GM18870 (cell line): Measurements from ENCODE around the gene UMAD1.
A peak's percentile ranks its signal among the peaks of the same experiment; 100 is the strongest.

Experiments used
- ATAC-seq: cut with Tn5 transposase; IDR thresholded peaks from one replicate; pipeline ENCODE4 v1.9.1; 2021; ENCODE audit warnings: moderate library complexity; ENCODE audit not compliant: unreplicated experiment

Gene UMAD1

DNA sequence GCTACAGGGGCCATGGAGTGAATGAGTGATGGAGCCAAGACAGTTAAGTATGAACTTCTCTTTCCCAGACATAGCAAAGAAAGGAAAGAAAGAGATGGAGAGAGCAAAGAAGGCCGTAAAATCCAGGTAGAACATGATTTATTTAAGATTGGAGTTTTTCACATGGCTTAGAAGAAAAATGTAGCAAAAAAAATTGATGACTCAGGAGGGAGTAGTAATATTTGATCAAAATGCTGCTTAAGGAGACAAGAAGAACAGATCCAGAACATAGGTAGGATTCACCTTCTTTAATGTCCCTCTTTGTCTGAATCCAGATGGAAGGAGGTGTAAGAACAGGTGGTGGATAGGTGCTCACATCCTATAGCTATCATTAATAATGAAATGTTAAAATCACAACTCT lies 277.0 kb downstream of the UMAD1 start:
- no peak for ATAC-seq

DNA sequence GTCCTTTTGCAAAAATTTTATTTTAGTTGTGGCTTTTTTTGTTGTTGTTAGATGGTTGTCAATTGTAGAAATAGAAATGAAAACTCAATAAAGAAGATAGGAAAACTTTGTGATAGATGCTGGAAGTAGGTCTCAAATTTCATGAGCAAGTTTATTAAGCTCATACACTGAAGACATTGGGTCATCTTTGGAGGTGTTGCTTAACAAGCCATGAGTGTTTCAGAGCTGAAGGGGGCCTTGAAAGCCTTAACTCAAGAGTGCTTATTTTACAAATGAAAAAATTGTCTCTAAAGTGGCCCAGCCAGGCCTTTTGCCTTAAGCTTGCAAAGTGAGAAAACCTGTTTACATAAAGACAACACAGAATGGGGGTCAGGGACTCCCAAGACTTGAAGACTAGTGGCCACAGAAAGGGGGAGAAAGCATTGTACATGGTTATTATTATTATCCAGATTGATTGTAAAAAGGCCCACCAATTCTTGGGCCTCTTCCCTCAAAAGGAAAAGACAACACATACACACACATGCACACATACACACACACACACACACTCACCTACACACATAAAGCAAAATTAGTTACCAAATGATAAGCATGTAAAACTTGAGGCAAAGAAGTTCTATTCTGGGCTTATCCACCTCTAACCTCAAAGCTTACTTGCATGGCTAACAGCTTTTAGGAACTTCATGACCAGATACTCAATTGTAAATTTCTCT lies 278.3 kb downstream of the UMAD1 start:
- peak; percentile 26 for ATAC-seq

DNA sequence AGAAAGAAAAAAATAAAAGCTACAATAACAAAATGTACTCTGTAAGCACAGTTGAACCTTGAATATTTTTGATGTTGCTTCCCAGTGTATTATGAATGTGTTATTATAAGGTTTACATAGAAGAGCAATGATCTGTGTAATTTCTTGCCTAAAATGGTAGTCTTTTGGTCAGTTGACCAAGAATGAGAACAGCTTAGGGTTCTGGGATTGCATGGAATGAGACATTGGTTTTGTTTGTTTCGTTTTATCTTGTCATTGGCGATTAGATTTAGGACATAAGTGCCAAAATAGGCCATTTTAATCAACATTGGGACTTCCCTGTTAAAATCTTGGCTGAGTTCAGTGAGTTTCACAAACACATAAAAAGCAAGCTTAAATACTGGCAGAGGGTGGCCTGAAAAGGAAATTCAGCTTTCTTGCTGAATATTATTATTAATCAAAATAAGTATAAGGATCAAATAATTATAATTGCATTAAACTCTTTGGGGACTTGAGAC lies 278.9 kb downstream of the UMAD1 start:
- peak; percentile 47 for ATAC-seq

DNA sequence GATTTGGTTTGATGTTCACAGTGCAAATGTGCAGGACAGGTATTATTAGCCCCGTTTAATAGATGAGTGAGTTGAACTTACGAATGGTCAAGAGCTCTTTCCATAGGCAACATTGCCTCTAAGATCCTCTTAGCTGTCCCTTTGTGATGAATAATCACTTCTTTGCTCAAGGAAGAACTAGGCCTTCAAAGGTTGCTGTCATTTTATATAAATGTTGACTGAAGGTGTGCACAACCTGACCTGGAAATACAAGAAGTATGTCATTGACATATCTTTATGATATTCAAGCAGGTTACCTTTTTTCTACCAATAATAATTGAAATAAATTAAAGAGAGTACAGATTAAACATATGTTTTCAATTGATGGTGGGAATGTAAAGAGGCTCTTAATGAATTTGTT lies 279.5 kb downstream of the UMAD1 start:
- no peak for ATAC-seq

DNA sequence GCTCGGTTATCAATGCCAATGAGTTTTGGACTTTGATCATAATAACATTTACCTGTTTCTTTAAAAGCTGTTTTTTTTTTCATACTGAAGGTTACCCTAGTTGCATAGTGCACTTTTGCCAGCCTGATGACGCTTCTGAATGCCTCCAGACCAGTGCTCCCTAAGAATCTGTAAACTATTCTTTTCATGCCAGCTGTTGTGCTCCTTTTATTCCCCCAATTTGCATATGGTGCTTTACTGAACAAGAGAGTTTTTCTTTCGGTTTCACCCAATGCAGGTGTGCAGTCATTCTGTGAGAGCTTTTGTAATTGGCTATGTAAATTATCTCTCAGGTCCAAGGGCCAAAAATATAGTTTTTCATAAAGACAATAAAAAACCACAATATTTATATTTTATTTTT lies 279.9 kb downstream of the UMAD1 start:
- peak; percentile 91 for ATAC-seq

DNA sequence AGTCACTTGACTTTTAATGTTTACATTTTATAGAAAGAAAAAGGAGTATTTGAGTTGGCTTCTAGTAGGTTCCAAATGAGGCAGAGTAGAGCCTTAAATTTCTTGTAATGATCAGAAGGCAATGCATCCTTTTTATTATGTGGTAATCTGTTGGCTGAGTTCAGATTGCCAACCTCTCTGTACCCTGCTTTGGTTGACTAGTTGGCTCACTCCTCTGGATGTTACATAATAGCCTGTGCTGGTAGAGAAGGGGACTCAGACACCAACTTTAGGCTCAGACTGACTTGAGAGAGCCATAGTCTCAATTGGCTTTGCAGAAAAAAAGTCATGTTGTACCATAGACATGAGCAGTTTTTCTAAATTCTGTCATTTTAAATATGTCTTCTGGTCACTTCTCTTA lies 281.3 kb downstream of the UMAD1 start:
- ATAC-seq = no peak

DNA sequence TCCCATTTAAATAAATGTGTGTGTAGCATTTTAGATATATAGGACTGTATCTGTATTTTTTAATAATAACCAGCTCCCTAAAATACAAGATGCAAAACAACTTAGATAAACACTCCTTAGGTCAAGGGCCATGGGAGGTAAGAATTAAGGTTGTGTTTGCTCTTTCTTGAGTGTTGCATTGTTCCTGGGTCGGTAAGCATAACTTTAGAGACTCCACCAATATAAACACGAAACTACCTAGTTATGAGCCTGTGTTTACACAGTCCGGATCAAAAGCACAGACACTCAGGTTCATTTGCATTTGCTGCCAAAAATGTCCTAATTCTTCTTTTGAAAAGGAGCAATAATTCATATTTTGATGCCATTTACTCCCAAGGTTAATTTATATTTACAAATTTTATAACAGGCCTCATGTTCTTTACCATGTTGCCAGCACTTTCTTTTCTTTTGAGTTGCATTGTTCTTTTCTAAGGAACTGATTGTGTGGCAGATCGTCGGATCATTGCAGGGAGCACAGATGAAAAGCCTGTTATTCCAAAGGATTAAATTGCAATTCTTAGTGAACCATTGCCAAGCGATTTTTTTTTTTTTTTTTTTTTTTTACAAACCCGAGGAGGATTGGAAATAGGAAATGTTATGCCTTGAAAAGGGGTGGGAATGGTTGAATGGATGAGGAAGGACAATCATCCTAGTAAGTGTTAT lies 282.3 kb downstream of the UMAD1 start:
- no peak for ATAC-seq

DNA sequence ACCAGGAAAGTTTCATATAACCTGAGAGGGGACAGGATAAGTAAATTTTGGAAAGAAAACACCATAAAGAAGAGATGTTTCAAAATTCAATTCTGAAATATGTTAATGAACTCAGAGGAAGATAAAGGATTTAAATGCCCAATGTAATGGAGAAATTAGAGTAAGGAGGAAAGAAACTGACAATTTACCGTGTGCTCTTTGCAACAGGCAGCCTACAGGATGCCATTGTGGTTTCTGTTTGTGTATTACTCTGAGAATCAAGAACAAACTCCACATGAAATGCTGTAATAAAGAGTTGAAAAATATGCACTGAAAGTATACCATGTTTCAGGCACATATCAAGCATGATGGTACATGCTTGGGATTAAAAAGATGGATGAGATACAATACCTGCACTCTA lies 283.3 kb downstream of the UMAD1 start:
- ATAC-seq = no peak

DNA sequence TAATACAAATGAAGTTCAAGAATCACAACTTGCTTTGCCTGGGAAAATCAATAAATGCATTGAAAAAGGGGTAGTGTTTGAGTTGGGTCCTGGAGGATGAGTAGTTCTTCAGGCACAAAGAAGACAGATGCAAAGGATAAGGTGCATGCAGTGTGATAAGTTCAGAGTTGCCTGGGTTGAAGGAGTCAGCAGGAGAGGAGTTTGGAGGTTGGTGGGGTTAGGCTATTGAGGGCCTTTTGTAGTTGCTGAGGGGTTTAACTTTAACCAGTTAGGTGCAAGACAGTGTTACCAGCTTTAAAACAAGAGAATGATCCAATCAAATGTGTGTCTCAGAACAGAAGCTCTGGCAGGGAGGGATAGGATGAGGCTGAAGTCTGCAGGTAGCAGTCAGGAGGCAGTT lies 283.8 kb downstream of the UMAD1 start:
- ATAC-seq = no peak
